Hepatocyte (in vitro differentiated cells): ENCODE measurements around the gene LRRC8D. TPM values are rescaled to one million over a fixed set of nuclear protein-coding genes. Genes with fewer than 3 reads are reported as not detected.

ENCODE experiments used
- DNase-seq: peaks from one replicate; pipeline ENCODE4 v3.0.0-alpha.2; 2016; ENCODE audit warnings: low spot score
- H2AFZ ChIP-seq: fragments of 200-600 bp; sonication (generic); 2 replicates; pipeline ENCODE4 v1.6.0; 2016; ENCODE audit warnings: antibody characterized with exemption, mild to moderate bottlenecking
- H3K27ac ChIP-seq: fragments of 200-600 bp; sonication (generic); 2 replicates; pipeline ENCODE4 v1.5.1; 2016; ENCODE audit warnings: mild to moderate bottlenecking
- H3K27me3 ChIP-seq: fragments of 200-600 bp; sonication (generic); 2 replicates; pipeline ENCODE4 v1.6.1; 2016
- H3K36me3 ChIP-seq: fragments of 200-600 bp; sonication (generic); replicated peaks from 2 replicates; pipeline ENCODE4 v1.5.1; 2016; ENCODE audit warnings: low read depth; ENCODE audit not compliant: insufficient read depth
- H3K4me1 ChIP-seq: fragments of 200-600 bp; sonication (generic); 2 replicates; pipeline ENCODE4 v1.5.1; 2016; ENCODE audit warnings: mild to moderate bottlenecking, moderate library complexity; ENCODE audit not compliant: insufficient read depth
- H3K4me2 ChIP-seq: fragments of 200-600 bp; sonication (generic); 2 replicates; pipeline ENCODE4 v1.6.0; 2016
- H3K4me3 ChIP-seq: fragments of 200-600 bp; sonication (generic); 2 replicates; pipeline ENCODE4 v1.5.1; 2016; ENCODE audit warnings: mild to moderate bottlenecking
- H3K79me2 ChIP-seq: fragments of 200-600 bp; sonication (generic); 2 replicates; pipeline ENCODE4 v1.6.0; 2017; ENCODE audit warnings: mild to moderate bottlenecking
- H3K9me2 ChIP-seq: fragments of 200-600 bp; sonication (generic); replicated peaks from 2 replicates; pipeline ENCODE4 v1.6.0; 2017; ENCODE audit warnings: mild to moderate bottlenecking; ENCODE audit not compliant: insufficient read depth
- H3K9me3 ChIP-seq: fragments of 200-600 bp; sonication (generic); 2 replicates; pipeline ENCODE4 v1.5.1; 2016; ENCODE audit warnings: low read depth, mild to moderate bottlenecking
- H4K20me1 ChIP-seq: fragments of 200-600 bp; sonication (generic); 2 replicates; pipeline ENCODE4 v1.6.0; 2016; ENCODE audit warnings: mild to moderate bottlenecking; ENCODE audit not compliant: insufficient read depth, poor library complexity, severe bottlenecking
- CTCF ChIP-seq: fragments of 200-600 bp; sonication (generic); IDR thresholded peaks from 2 replicates; pipeline ENCODE4 v1.5.1; 2016; ENCODE audit warnings: antibody characterized with exemption, mild to moderate bottlenecking; ENCODE audit not compliant: poor library complexity
- EZH2 ChIP-seq: fragments of 200-600 bp; sonication (generic); IDR thresholded peaks from 2 replicates; pipeline ENCODE4 v1.6.1; 2016; ENCODE audit warnings: antibody characterized with exemption, mild to moderate bottlenecking, borderline replicate concordance
- EZH2phosphoT487 ChIP-seq: fragments of 200-600 bp; sonication (generic); IDR thresholded peaks from one replicate; pipeline ENCODE4 v1.6.1; 2018; ENCODE audit warnings: antibody characterized with exemption, mild to moderate bottlenecking, low read depth, moderate library complexity; ENCODE audit not compliant: unreplicated experiment, severe bottlenecking
- WGBS: methylation state at CpG from one replicate; pipeline ENCODE4 v1.1.6; 2016; ENCODE audit warnings: low lambda C conversion rate; ENCODE audit errors: missing lambda C conversion rate; 5-methylcytosine and 5-hydroxymethylcytosine counted together
- polyA plus RNA-seq: library from polyadenylated mRNA; unstranded; fragments of >200 nt; fragmentation: Nextera tagmentation; extraction: Ambion mirVana; gene quantifications from 2 replicates; pipeline ENCODE4 v1.2.1, GENCODE V29; 2016
- total RNA-seq: library from RNA; depleted of rRNA; stranded (reverse); fragments of >200 nt; gene quantifications from 2 replicates; pipeline ENCODE4 v1.2.3, GENCODE V29; 2014

LRRC8D gene
- total and polyA plus RNA-seq, 2 experiments from 2014 or later: 15.1 to 28.9 TPM

DNA sequence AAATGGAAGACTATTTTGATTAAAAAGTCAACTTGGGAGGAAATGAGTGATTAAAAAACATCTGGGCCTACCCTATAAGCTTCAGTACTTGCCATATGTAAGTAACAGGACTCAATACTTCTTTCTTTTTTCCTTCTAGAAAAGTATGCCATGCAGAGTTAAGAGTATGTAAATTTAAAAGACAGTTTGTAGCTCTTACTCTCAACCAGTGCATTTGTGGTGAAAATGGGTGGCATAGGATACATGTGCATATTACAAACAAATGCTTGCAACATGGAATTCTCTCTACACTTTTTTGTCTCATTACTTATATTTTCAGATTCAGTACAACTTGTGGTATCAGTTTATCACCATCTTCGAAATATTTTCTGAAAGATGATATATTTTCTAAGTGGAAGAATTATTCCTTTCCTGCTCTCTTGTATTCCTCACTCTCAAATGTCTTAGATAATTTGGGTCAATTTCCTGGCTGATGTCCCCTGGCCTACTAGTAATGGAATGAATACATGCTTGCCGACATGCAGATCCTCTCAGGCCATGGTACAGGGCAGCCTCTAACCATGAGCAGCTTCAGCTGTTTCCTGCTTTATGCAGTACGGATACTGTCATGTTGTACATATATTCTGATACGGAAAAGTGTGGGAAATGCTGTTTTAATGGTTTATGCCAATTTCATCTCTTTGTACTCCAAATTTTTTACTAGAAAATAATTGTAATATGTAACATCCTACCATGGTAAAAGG, 92.7 kb downstream of the LRRC8D start:
- TF ChIP-seq CTCF (no peak), EZH2phosphoT487 (no peak), EZH2 (no peak)
- Histone ChIP-seq H3K9me3 (no peaks in the 10 kb centered on the region), H3K4me3 (no peak overlapping the region), H3K4me2 (no peak overlapping the region), H3K4me1 (peaks cover 7% of the 10 kb centered on the region), H3K9me2 (no peaks in the 10 kb centered on the region), H3K27ac (no peak overlapping the region), H2AFZ (no peak overlapping the region), H3K27me3 (no peaks in the 10 kb centered on the region), H3K79me2 (peaks cover 20% of the 10 kb centered on the region), H4K20me1 (no peaks in the 10 kb centered on the region), H3K36me3 (no peaks in the 10 kb centered on the region)
- WGBS: 89% methylated on average over 4 of the region's 4 CpGs
- no peak for DNase-seq

GRCh38 chr1:89917353-89917752, 96.5 kb downstream of the LRRC8D start:
- H4K20me1 ChIP-seq: no peaks in the 10 kb centered on the region
- 93% methylated on average over 1 of the region's 1 CpG for WGBS
- H3K36me3 ChIP-seq: no peaks in the 10 kb centered on the region
- H3K79me2 ChIP-seq: peaks cover 11% of the 10 kb centered on the region
- no peaks in the 10 kb centered on the region for H3K4me1 ChIP-seq
- TF ChIP-seq CTCF: no peak
- no peak for TF ChIP-seq EZH2
- no peak overlapping the region for H3K4me2 ChIP-seq
- no peaks in the 10 kb centered on the region for H3K9me3 ChIP-seq
- DNase-seq: no peak
- H3K27ac ChIP-seq: no peak overlapping the region
- H3K27me3 ChIP-seq: no peaks in the 10 kb centered on the region
- H3K9me2 ChIP-seq: no peaks in the 10 kb centered on the region
- no peak overlapping the region for H3K4me3 ChIP-seq
- no peak overlapping the region for H2AFZ ChIP-seq

DNA sequence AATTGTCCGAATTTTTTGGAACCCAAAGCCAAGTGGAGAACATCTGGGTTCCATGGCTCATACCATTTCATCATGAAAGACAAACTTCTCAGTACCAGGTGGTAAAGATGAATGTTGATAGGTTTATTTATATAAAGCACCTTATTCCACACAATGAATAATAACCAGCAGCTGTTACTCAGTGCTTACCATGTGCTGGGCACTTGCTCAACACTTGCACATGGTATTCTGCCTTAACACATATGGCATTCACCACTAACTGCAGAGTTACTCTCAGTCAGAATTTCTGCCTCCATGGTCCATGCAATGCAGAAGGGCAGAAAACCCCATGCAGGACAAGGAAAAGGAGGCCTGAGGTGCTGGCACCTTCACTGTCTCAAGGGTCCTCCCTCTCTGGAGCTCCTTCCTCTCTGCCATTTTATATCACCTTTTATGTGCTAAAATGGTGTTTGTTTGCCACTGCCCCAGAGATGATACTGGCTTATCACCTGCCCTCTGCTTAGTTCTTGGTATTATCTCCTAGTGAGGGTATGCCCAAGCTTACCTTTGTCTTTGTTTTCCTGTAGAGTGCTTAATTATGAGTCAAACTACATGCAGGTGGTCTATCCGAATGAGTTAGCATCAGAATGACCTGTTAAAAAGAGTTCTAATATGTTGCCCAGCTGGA, 97.4 kb downstream of the LRRC8D start:
- no peak for DNase-seq
- no peaks in the 10 kb centered on the region for H3K4me1 ChIP-seq
- TF ChIP-seq CTCF (no peak), EZH2phosphoT487 (no peak), EZH2 (no peak)
- H2AFZ ChIP-seq: no peak overlapping the region
- H3K27ac ChIP-seq: no peak overlapping the region
- WGBS: 68% methylated on average over 2 of the region's 2 CpGs
- no peaks in the 10 kb centered on the region for H3K9me3 ChIP-seq
- H3K79me2 ChIP-seq: peaks cover 12% of the 10 kb centered on the region
- no peak overlapping the region for H3K4me3 ChIP-seq
- H3K9me2 ChIP-seq: no peaks in the 10 kb centered on the region
- no peak overlapping the region for H3K4me2 ChIP-seq
- H3K36me3 ChIP-seq: no peaks in the 10 kb centered on the region
- H3K27me3 ChIP-seq: no peaks in the 10 kb centered on the region
- no peaks in the 10 kb centered on the region for H4K20me1 ChIP-seq
